Activated naive CD4-positive, alpha-beta T cell treated with anti-CD3 and anti-CD28 coated beads, Interleukin-2, amount 50 U/mL, for 72 hours (primary cell): Measurements from ENCODE around the gene STX4. TPM values are rescaled to one million over a fixed set of nuclear protein-coding genes. Genes with fewer than 3 reads are reported as not detected.
A peak's percentile ranks its signal among the peaks of the same experiment; 100 is the strongest.

Source experiments
- ATAC-seq, 2 donors: fragments of 150-1000 bp; cut with Tn5 transposase; 2 replicates each; pipeline ENCODE4 v1.10.0; 2021; ENCODE audit warnings: mild to moderate bottlenecking in 2 of 2, moderate library complexity in 2 of 2
- DNase-seq, 2 donors: peaks; one replicate each; pipeline ENCODE4 v3.0.0; 2021 to 2022; ENCODE audit warnings: low spot score in 2 of 2
- H3K27ac Mint-ChIP-seq, 2 donors: one replicate each; pipeline ENCODE4 v1.8.0; 2022; ENCODE audit warnings: mild to moderate bottlenecking in 2 of 2, mixed read lengths in 2 of 2
- H3K36me3 Mint-ChIP-seq, 2 donors: one replicate each; pipeline ENCODE4 v1.8.0; 2022; ENCODE audit warnings: mixed read lengths in 2 of 2
- H3K9me3 Mint-ChIP-seq, 2 donors: one replicate each; pipeline ENCODE4 v1.8.0; 2022; ENCODE audit warnings: mixed read lengths in 2 of 2
- total RNA-seq, 2 donors: library from RNA; stranded (reverse); gene quantifications; one replicate each; pipeline ENCODE4 v1.2.3, GENCODE V29; 2022

The STX4 gene, protein sequence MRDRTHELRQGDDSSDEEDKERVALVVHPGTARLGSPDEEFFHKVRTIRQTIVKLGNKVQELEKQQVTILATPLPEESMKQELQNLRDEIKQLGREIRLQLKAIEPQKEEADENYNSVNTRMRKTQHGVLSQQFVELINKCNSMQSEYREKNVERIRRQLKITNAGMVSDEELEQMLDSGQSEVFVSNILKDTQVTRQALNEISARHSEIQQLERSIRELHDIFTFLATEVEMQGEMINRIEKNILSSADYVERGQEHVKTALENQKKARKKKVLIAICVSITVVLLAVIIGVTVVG
- total RNA-seq = 10 to 100 TPM; 63.4 to 66.1 TPM

DNA sequence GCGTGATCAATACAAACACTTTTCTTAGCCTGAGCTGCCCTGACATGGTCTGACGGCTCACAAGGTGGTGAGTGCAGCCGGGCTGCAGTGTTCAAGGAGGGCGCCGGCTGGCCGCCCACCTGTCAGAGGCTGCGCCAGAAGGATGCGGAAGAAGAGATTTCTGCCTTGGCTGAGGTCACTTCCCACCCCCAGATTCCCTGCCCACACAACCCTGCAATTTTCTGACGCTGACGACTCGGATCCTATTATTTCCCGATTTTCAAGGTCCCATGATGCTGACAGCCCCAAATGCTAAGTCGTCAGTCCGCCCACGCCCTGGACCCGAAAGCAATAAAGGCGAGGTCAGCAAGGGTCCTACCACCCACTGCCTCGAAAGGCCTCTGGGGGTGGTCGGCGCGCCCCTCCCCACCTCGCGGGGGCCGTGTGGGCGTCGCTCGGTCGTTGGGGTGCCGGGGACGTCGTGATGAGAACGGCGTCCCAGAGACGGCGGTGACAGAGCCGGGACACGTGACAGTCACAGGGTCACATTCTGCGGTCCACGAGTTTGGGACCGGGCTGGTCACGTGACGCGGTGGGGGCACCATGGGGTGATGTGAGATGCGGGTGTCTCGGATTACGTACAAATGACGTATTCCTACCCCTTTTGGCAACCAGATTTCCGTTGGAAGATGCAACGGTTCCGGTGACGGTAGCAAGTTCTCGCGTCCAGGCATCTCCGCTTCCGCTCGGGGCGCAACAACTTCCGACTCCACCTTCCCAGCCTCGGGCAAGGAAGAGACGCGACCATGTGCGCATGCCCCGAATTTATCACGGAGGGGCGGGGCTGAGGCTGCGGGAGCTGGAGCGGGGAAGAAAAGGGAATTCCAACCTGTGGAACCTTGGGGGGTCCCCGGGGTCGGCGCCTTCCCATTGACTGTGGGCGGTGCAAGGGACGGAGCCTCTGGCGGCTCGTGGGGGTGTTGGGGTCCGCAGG is at the start of gene STX4:
Gene STX4 (plus strand): TSS at position 823 of the 973 bp plus-strand sequence. CDS start 248 bp downstream, outside the sequence.
- Mint-ChIP-seq H3K9me3 (no peaks in the 10 kb centered on the region), H3K27ac (peak within 1 kb of the TSS; percentile 85 to 98), H3K36me3 (peaks cover 4 to 6% of the 10 kb centered on the region in 2 donors)
- ATAC-seq = peak; percentile 86 to 90
- DNase-seq = peak; percentile 95 to 99

DNA sequence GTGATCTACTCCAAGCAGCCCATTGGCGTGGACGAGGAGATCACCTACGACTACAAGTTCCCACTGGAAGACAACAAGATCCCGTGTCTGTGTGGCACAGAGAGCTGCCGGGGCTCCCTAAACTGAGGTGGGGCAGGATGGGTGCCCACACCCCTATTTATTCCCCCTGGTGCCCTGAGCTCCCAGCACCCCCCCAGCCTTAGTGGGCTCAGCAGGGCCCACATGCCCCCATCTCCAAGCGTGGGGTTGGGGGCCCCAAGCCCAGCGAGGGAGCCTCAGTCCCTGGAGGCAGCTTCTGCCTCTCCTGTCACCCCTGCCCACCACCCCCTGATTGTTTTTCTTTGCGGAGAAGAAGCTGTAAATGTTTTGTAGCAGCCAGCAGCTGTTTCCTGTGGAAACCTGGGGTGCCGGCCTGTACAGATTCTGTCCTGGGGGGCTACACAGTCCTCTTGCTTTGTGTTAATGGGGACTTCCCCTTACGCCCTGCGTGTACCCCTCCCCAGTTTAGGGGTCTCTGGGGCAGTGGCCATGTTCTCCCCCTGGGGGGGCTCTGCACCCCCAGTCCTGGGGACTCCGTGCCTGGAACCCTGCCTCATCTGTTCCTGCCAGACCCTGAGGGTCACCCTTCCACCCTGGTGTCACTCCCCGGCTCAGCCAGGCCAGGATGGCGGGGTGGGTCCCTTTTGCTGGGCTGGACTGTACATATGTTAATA is 49.3 kb upstream of the STX4 start:
- H3K9me3 Mint-ChIP-seq = no peaks in the 10 kb centered on the region
- ATAC-seq = no peak
- peaks cover 0 to 5% of the 10 kb centered on the region in 2 donors for H3K36me3 Mint-ChIP-seq
- H3K27ac Mint-ChIP-seq = no peak overlapping the region
- DNase-seq = no peak

DNA sequence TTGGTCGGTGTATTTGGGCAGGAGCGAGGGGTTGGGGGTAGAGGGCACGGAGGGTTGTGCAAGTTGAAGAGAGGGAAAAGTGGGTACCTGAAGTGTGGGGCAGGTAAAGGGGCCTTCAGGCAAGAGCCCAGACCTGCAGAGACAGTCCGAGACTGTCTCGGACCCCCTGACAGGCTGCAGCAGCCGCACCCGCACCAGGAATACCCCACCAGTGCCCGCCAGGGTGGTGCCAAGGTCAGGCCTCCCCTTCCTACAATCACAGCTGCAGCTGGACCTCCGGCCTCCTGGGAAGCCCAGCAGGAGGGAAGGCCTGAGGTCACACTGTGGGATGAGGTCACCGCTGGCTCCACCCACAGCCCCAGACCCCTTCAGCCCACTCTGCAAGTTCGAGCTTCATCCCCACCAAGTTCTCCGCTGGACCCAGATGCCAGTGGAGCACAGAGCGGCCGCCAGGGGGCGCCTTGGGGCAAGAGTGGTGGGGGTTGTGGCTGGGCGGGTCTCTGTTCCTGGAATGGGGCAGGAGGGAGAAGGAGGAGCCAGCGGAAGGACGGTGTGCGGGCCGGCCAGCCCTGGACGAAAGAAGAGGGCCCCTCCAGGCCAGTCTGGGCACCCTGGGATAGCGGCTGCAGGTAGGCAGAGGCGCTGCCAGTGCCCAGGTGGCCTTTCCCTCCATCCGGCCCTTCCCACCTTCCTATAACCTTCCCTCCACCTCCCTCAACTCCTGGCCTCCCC is 48.5 kb upstream of the STX4 start, which contains the start of gene HSD3B7:
Gene HSD3B7 (plus strand): TSS at position 539 of the 732 bp plus-strand sequence. CDS start 452 bp downstream, outside the sequence.
- ATAC-seq (peak; percentile 81 to 89), DNase-seq (peak; percentile 81 to 94)
- no peaks in the 10 kb centered on the region for H3K9me3 Mint-ChIP-seq
- peak within 1 kb of the TSS; percentile 55 to 64 for H3K27ac Mint-ChIP-seq
- H3K36me3 Mint-ChIP-seq = peaks cover 0 to 5% of the 10 kb centered on the region in 2 donors

DNA sequence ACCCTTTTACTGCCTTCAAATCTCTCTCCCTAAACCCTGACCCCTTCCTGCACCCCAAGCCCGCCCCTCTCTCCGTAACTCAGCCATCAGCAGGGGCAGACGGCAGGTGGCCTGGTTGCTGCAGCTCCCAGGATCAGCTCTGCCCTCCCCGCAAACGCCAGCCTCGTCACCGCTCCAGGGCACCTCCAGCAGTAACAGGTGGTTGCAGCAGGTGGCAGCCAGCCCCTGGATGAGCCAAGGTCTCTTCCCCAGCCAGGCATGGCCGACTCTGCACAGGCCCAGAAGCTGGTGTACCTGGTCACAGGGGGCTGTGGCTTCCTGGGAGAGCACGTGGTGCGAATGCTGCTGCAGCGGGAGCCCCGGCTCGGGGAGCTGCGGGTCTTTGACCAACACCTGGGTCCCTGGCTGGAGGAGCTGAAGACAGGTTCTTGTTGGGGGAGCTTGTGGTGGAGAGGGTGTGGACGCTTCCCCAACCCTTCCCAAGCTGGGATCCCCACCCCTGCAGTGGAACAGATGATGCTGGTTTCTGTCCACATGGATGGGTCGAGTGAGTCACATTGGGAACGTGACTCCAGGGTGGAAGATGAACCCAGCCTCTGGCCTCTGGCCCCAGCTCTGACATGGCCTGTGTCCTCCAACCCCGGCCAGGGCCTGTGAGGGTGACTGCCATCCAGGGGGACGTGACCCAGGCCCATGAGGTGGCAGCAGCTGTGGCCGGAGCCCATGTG is 47.8 kb upstream of the STX4 start:
- Mint-ChIP-seq H3K27ac (peak overlapping the region; percentile 55 to 64), H3K36me3 (peaks cover 0 to 5% of the 10 kb centered on the region in 2 donors), H3K9me3 (no peaks in the 10 kb centered on the region)
- ATAC-seq (peak; percentile 10 to 32), DNase-seq (no peak)

DNA sequence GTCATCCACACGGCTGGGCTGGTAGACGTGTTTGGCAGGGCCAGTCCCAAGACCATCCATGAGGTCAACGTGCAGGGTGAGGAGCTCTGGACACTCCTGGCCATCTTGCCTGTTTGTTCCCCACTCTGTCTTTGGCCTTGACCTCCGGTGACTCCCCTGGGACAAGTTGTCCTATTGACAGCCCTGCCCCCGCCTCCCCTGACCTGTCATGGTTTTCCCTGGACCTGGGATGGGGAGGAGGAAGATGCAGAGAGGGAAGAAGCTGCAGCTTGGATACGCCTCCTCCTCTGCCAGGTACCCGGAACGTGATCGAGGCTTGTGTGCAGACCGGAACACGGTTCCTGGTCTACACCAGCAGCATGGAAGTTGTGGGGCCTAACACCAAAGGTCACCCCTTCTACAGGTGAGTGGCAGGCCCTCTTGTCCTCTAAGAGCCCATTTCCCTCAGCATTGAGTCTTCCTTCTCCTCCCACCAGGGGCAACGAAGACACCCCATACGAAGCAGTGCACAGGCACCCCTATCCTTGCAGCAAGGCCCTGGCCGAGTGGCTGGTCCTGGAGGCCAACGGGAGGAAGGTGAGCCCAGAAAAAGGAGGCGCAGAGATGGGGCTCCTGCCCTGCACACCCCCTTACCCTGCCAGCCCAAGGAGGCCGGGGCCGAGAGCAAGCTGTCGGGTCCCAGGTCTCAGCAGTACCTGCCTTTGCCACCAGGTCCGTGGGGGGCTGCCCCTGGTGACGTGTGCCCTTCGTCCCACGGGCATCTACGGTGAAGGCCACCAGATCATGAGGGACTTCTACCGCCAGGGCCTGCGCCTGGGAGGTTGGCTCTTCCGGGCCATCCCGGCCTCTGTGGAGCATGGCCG is 47.0 kb upstream of the STX4 start:
- Mint-ChIP-seq H3K9me3 (no peaks in the 10 kb centered on the region), H3K27ac (peak overlapping the region in 1 of 2 donors; percentile 64), H3K36me3 (peaks cover 0 to 5% of the 10 kb centered on the region in 2 donors)
- no peak for DNase-seq
- ATAC-seq = no peak

DNA sequence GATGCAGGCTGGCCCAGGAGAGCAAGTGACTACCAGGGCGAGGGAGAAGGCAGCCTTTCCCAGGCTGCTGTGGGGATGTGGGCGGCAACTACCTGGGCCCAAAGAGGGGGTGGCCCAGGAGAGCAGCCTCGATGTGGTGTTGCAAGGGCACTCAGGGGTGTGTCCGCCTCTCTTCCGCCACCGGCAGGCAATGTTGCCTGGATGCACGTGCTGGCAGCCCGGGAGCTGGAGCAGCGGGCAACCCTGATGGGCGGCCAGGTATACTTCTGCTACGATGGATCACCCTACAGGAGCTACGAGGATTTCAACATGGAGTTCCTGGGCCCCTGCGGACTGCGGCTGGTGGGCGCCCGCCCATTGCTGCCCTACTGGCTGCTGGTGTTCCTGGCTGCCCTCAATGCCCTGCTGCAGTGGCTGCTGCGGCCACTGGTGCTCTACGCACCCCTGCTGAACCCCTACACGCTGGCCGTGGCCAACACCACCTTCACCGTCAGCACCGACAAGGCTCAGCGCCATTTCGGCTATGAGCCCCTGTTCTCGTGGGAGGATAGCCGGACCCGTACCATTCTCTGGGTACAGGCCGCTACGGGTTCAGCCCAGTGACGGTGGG is 45.7 kb upstream of the STX4 start:
- Mint-ChIP-seq H3K27ac (no peak overlapping the region), H3K9me3 (no peaks in the 10 kb centered on the region), H3K36me3 (peaks cover 0 to 5% of the 10 kb centered on the region in 2 donors)
- DNase-seq (no peak), ATAC-seq (no peak)

DNA sequence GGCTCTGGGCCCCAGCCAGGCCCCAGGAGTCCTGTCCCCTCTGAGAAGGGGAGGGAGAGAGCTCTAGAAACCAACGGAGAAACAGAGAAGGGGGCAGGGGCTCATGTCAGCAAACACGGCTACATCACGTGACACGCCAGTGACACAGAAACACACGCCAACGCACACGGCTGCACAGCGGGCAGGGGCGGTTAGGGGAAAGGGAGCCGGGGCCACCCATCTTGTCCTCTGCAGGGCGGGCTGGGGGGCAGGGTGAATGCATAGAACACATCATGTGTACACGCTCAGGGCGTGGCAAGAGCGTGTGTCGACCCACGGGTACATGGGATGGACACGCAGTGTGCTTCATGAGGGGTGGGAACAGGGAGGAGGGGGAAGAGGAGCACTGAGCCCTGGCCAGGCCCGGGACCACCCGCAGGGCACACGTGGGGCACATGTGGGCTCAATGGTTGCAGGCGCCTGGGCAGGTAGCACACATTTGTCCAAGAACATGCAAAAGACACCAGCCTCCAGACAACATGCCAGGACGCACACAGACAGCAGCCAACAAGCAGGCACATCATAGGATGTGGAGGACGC is 43.8 kb upstream of the STX4 start:
- ATAC-seq (no peak), DNase-seq (no peak)
- Mint-ChIP-seq H3K9me3 (no peaks in the 10 kb centered on the region), H3K36me3 (no peaks in the 10 kb centered on the region), H3K27ac (no peak overlapping the region)

DNA sequence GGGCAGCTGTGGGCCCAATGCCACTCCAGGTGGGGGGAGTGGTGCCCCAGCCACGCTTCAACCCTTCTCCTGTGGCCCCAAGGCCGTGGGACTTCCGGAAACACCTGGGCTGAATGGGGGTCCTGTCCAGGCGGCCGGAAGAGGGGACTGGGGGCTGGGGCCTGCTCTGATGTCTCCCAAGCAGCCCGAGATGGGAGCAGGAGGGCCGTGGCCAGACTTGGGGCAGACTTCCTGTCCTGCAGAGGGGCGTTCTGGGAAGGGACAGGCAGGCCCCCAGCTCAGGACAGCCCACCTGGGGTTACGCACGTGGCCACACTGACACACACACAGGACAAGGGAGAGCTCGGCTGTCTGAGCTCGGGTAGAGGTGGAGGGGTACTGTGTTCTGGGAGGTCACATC is 43.3 kb upstream of the STX4 start:
- no peaks in the 10 kb centered on the region for H3K9me3 Mint-ChIP-seq
- DNase-seq (no peak), ATAC-seq (no peak)
- H3K27ac Mint-ChIP-seq = no peak overlapping the region
- no peaks in the 10 kb centered on the region for H3K36me3 Mint-ChIP-seq

DNA sequence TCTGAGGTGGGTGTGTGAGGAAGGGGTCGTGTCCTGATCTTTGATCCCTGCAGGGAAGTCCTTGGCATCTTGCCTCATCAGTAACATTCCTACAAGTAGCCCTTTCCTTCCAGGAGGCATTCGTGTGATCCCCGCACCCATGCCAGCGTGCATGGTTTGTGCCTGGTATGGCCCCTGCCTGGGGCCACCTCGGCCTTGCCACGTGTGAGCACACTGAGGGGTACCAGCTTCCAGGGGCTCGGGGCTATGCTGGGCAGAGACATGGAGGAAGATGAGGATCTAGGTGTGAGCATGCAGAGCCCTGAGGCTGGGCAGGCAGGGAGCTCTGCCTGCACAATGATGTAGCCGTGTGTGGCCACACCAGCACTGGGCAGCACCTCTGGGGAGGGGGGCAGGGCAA is 42.3 kb upstream of the STX4 start:
- ATAC-seq = no peak

DNA sequence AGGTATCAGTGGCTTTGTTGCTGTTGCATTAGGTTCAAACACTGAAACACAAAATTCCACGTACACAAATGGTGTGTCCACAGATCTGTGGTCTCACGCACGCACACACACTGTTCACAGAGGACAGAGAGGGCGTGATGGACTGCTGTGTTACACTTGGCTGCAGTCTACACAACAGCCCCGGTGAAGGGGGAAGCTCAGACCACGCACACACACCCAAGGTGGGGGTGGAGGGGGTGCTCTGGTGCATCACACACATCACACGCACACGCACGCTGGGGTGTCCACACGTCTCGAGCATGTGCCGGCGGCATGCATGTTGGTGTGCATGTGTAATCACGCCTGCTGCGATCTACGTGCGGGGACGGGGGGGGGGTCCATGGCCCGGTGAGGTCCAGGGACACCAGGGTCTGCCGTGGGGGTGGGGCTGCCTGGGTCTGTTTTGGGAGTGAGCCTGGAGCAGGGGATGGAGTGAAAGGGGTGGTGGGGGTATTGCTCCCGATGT is 41.0 kb upstream of the STX4 start:
- H3K36me3 Mint-ChIP-seq = no peaks in the 10 kb centered on the region
- H3K27ac Mint-ChIP-seq = no peak overlapping the region
- DNase-seq (no peak), ATAC-seq (no peak)
- H3K9me3 Mint-ChIP-seq = no peaks in the 10 kb centered on the region

More for the DNA sequence above, 42.3 kb upstream of the STX4 start:
- DNase-seq = no peak
- Mint-ChIP-seq H3K36me3 (no peaks in the 10 kb centered on the region), H3K27ac (no peak overlapping the region), H3K9me3 (no peaks in the 10 kb centered on the region)

DNA sequence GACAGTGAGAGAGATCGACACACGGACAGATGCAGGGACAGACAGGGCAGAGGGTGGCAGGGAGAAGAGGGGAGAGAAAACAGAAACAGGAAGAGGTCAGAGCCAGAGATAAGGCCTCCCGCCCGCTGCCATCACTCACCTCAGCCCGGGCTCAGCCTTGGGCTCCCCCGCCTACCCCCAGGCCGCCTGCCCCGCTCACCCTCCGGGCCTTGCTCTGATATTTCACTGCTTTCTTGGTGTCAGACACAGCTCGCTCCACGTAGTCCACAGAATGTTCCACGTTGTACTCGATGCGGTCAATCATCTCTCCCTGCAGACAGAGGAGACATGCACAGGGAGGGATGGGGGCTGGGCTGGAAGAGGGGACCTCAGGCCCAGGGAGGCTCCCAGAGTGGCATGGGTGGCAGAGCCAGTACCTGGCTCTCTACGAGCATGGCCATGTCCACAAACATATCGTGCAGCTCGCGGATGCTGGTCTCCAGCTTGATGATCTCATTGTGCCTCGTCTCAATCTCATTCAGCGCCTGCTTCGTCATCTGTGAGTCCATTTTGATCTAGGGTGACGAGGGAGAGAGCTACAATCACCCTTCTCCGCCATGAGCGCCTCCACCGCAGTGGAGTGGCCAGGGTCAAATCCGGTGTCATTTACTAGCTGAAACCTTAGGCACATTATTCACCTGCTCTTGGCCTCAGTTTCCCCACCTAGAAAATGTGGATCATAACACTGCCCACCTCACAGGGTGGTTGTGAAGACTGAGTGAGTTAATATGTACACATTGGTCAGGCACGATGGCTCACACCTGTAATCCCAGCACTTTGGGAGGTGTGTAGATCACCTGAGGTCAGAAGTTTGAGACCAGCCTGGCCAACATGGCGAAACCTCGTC is 40.2 kb upstream of the STX4 start:
- ATAC-seq (no peak), DNase-seq (no peak)
- Mint-ChIP-seq H3K9me3 (no peaks in the 10 kb centered on the region), H3K36me3 (no peaks in the 10 kb centered on the region), H3K27ac (no peak overlapping the region)

DNA sequence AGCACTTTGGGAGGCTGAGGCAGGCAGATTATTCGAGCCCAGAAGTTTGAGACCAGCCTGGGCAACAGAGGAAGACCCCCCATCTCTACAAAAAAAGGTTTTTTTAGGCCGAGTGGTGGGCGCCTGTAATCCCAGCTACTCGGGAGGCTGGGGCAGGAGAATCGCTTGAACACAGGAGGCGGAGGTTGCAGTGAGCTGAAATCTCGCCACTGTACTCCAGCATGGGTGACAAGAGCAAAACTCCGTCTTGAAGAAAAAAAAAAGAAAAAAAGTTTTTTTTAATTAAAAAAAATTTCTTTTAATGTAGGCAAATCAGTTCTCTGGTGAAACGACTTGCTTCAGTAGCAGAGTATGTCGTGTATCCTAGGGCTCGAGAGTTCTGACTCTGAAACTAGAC is 37.4 kb upstream of the STX4 start:
- Mint-ChIP-seq H3K36me3 (no peaks in the 10 kb centered on the region), H3K27ac (no peak overlapping the region), H3K9me3 (no peaks in the 10 kb centered on the region)
- no peak for DNase-seq
- ATAC-seq = no peak

DNA sequence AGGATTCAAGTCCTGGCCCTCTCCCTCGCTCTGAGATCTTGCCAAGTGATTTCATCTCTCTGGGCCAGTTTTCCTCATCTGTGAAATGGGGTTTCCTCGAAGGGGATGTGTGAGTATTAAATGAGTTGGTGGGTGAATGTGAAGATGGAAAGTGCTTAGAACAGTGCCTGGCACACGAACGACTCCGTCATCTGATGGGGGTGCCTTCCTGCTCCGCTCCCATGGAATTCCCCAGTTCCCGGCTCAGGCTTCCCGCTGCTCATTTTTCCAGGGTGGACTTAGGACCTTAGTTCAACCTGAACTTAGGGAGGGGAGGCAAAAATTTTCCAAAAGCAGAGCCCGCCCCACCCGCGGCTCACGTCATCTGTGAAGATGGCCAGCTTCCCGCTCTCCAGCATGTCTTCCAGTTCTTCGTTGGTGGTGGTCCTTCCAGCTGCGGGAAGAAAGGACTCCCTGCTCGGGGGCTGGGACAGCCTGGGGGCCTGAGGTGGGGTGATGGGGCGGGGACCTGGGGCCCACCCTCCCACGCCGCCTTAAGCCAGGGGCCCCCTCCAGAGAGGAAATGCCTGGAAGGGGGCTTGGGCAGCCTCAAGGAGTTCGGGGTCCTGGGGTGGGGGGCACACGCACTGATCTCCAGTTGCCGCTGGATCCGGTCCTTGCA is 36.9 kb upstream of the STX4 start:
- no peak for DNase-seq
- no peak for ATAC-seq
- H3K36me3 Mint-ChIP-seq = no peaks in the 10 kb centered on the region
- H3K9me3 Mint-ChIP-seq = no peaks in the 10 kb centered on the region
- H3K27ac Mint-ChIP-seq = peak overlapping the region in 1 of 2 donors; percentile 85
